TTC549 (cell line): Measurements from ENCODE around the gene SLC6A4.
"Not testable (repeated sequence)": the region's sequence is repeated elsewhere in the genome, so short reads cannot be mapped to it uniquely, and the experiment has no call there.

Source experiments
- FAIRE-seq: peaks from 2 replicates; lab custom pipeline; 2012; peaks lifted over from hg19 to GRCh38; lab: Jason Lieb, UNC

The SLC6A4 gene

GRCh38 chr17:30172560-30172959 is 62.9 kb downstream of the SLC6A4 start:
- no peak for FAIRE-seq

DNA sequence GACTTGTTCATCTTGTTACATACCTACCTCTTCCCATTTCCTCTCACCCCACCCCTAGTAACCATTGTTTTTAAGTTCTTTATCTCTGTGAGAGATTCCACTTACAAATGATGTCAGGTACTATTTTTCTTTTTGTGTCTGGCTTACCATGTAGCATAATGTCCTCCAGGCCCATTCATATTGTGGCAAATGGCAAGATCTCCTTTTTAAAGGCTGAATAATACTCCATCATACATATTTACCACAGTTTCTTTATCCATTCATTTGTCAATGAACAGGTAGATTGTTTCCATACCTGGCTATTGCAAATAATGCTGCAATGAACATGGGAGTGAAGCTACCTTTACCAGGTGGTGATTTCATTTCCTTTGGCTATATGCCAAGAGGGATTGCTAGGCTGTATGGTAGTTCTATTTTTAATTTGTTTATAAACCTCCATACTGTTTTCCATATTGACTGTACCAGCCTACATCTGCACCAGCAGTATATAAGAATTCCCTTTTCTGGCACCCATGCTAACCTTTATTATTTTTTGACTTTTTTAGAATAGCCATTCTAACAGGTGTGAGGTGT is 65.0 kb downstream of the SLC6A4 start:
- FAIRE-seq: no peak

DNA sequence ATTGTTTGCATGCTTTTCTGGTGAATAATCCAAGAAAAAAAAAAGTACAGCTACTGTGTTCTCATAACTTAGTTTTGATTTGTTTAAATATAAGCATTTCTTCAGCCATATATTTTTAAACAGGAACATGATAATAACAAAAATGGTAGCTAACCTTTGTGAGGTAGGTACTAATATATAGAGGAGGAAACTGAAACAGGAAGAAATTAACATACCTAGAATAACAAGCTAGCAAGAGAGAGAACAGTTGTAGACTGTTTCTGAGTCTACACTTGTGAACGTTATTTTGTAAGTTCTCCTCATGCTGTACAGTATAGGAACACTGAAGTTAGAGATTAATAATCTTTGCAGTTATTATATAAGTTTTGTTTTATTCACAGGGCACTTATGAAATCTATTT is 69.5 kb downstream of the SLC6A4 start:
- no peak for FAIRE-seq

- FAIRE-seq: no peak
Observed at GRCh38 chr17:30165147-30165546, 70.3 kb downstream of the SLC6A4 start.

DNA sequence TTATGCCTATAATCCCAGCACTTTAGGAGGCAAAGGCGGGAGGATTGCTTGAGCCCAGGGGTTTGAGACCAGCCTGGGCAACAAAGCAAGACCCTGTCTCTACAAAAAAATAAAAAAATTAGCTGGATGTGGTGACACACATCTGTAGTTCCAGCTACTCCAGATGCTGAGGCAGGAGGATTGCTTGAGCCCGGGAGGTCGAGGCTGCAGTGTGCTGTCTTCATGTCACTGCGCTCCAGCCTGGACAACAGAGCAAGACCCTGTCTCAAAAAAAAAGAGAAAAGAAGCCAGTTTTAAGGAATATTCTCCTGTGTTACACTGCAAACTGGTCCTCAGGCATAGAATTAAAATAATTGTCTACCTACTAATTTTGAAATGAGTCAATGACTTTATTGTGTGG is 71.0 kb downstream of the SLC6A4 start:
- FAIRE-seq: no peak

GRCh38 chr17:30161601-30162000 is 73.9 kb downstream of the SLC6A4 start:
- no peak for FAIRE-seq

- no peak for FAIRE-seq
Observed at GRCh38 chr17:30160419-30161172, 74.9 kb downstream of the SLC6A4 start.

DNA sequence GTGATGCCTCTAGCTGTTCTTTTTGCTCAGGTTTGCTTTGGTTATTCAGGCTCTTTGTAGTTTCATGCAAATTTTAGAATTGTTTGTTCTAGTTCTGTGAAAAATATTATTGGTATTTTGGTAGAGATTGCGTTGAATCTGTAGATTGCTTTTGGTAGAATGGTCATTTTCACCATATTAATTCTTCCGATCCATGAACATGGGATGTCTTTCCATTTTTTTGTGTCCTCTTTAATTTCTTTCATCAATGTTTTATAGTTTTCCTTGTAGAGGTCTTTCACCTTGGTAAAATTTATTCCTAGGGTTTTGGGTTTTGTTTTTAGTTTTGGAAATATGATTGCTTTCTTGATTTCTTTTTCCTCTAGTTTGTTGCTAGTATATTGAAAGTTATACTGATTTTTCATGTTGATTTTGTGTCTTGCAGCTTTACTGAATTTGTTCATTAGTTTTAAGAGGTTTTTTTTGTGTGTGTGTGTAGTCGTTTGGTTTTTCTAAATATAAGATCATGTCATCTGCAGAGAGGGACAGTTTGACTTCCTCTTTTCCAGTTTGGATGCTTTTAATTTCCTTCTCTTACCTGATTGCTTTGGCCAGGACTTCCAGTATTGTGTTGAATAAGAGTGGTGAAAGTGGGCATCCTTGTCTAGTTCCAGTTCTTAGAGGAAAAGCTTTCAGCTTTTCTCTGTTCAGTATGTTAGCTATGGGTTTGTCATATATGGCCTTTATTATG is 76.4 kb downstream of the SLC6A4 start:
- FAIRE-seq: no peak

GRCh38 chr17:30155389-30155788 is 80.1 kb downstream of the SLC6A4 start:
- no peak for FAIRE-seq

DNA sequence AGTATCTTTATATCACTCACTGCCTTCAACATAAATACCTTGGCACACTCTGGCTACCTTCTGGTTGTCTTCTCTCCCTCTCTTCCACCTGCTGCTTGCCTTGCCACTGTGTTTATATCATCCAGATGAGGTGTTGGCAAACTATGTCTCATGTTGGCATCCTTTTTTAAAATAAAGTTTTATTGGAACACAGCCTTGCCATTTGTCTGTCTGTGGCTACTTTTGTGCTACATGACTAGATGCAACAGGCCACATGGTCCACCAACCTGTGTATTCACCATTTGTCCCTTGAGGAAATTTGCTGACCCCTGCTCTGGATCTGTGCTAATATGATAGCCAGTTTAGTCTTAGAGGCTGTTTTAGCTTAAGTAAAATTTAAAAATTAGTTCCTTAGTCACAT is 82.0 kb downstream of the SLC6A4 start:
- FAIRE-seq: no peak

DNA sequence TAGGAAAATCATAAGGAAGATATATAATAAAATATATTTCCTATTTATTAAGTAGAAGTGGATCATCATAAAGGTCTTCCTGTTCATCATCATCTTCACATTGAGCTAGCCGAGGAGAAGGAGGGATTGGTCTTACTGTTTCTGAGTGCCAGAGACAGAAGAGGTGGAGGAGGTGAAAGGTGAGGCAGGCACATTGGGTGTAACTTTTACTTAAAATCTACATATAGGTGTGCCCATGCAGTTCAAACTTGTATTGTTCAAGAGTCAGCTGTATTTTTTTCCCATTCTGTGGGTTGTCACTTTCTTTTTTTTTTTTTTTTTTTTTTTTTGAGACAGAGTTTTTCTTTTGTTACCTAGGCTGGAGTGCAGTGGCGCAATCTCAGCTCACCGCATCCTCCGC is 84.0 kb downstream of the SLC6A4 start:
- FAIRE-seq: no peak

- FAIRE-seq: no peak
Observed at GRCh38 chr17:30148376-30148775, 87.1 kb downstream of the SLC6A4 start.

GRCh38 chr17:30147860-30148259 is 87.6 kb downstream of the SLC6A4 start:
- not testable (repeated sequence) for FAIRE-seq
